Loucy (cell line): Measurements from ENCODE around the gene NEDD4L.

ENCODE experiments used
- H2AFZ ChIP-seq: fragments of 200-600 bp; sonication (generic); 2 replicates; pipeline ENCODE4 v1.6.0; 2016; ENCODE audit warnings: antibody characterized with exemption, mild to moderate bottlenecking, low read length, moderate library complexity
- H3F3A ChIP-seq: fragments of 200-600 bp; 2 replicates; pipeline ENCODE4 v1.6.0; 2016; ENCODE audit warnings: antibody characterized with exemption, low read depth, mild to moderate bottlenecking
- H3K27me3 ChIP-seq: fragments of 200-600 bp; sonication (generic); 2 replicates; pipeline ENCODE4 v1.6.1; 2014; ENCODE audit warnings: low read length, mild to moderate bottlenecking; ENCODE audit not compliant: insufficient read depth, poor library complexity, severe bottlenecking
- H3K36me3 ChIP-seq: fragments of 200-600 bp; sonication (generic); 2 replicates; pipeline ENCODE4 v1.6.1; 2016; ENCODE audit warnings: low read length; ENCODE audit not compliant: insufficient read depth
- H3K4me1 ChIP-seq: fragments of 200-600 bp; sonication (generic); 2 replicates; pipeline ENCODE4 v1.5.1; 2014; ENCODE audit warnings: low read length, mild to moderate bottlenecking; ENCODE audit not compliant: insufficient read depth, poor library complexity, severe bottlenecking
- H3K4me2 ChIP-seq: fragments of 200-600 bp; sonication (generic); 2 replicates; pipeline ENCODE4 v1.6.0; 2014; ENCODE audit warnings: antibody characterized with exemption, low read length, low read depth, mild to moderate bottlenecking; ENCODE audit not compliant: poor library complexity, severe bottlenecking
- H3K4me3 ChIP-seq: fragments of 200-600 bp; sonication (generic); 2 replicates; pipeline ENCODE4 v1.5.1; 2014; ENCODE audit warnings: low read length, mild to moderate bottlenecking, mixed read lengths; ENCODE audit not compliant: poor library complexity, severe bottlenecking
- H3K79me2 ChIP-seq: fragments of 200-600 bp; sonication (generic); 2 replicates; pipeline ENCODE4 v1.6.1; 2014; ENCODE audit warnings: low read length; ENCODE audit not compliant: insufficient read depth
- H3K9ac ChIP-seq: fragments of 200-600 bp; sonication (generic); 2 replicates; pipeline ENCODE4 v1.6.0; 2014; ENCODE audit warnings: mild to moderate bottlenecking, low read depth, low read length, moderate library complexity; ENCODE audit not compliant: poor library complexity, severe bottlenecking
- H3K9me2 ChIP-seq: fragments of 200-600 bp; sonication (generic); replicated peaks from 2 replicates; pipeline ENCODE4 v1.6.1; 2016; ENCODE audit warnings: low read depth, low read length, mixed read lengths
- H3K9me3 ChIP-seq: fragments of 200-600 bp; sonication (generic); 2 replicates; pipeline ENCODE4 v1.6.1; 2014; ENCODE audit warnings: mild to moderate bottlenecking, antibody characterized with exemption, low read length, low read depth; ENCODE audit not compliant: insufficient read depth
- H4K20me1 ChIP-seq: fragments of 200-600 bp; sonication (generic); 2 replicates; pipeline ENCODE4 v1.6.0; 2014; ENCODE audit warnings: antibody characterized with exemption, low read length, mild to moderate bottlenecking; ENCODE audit not compliant: insufficient read depth, poor library complexity, severe bottlenecking
- CTCF ChIP-seq: fragments of 200-600 bp; sonication (generic); conservative IDR thresholded peaks from 2 replicates; pipeline ENCODE4 v1.5.1; 2014; ENCODE audit warnings: mild to moderate bottlenecking, antibody characterized with exemption, low read length
- EZH2phosphoT487 ChIP-seq: fragments of 200-600 bp; IDR thresholded peaks from 2 replicates; pipeline ENCODE4 v1.6.1; 2018; ENCODE audit warnings: antibody characterized with exemption, mild to moderate bottlenecking, moderate library complexity, borderline replicate concordance

NEDD4L gene

GRCh38 chr18:58105206-58105887, 61.3 kb downstream of the NEDD4L start:
- Histone ChIP-seq H3K9ac (no peak overlapping the region), H3F3A (no peaks in the 10 kb centered on the region), H3K4me2 (no peak overlapping the region), H3K9me2 (no peaks in the 10 kb centered on the region), H4K20me1 (no peaks in the 10 kb centered on the region), H3K36me3 (no peaks in the 10 kb centered on the region), H3K27me3 (no peaks in the 10 kb centered on the region), H2AFZ (no peak overlapping the region), H3K4me1 (peaks cover 6% of the 10 kb centered on the region), H3K9me3 (no peaks in the 10 kb centered on the region), H3K4me3 (no peak overlapping the region), H3K79me2 (no peaks in the 10 kb centered on the region)
- TF ChIP-seq EZH2phosphoT487 (no peak), CTCF (no peak)

- no peaks in the 10 kb centered on the region for H3K79me2 ChIP-seq
- no peaks in the 10 kb centered on the region for H3K36me3 ChIP-seq
- H2AFZ ChIP-seq: no peak overlapping the region
Measured at GRCh38 chr18:58105888-58106260, 61.8 kb downstream of the NEDD4L start.

GRCh38 chr18:58106289-58107070, 62.5 kb downstream of the NEDD4L start:
- H3K4me2 ChIP-seq: no peak overlapping the region
- H3K79me2 ChIP-seq: no peaks in the 10 kb centered on the region
- peaks cover 6% of the 10 kb centered on the region for H3K4me1 ChIP-seq

More at GRCh38 chr18:58105888-58106260, 61.8 kb downstream of the NEDD4L start:
- H4K20me1 ChIP-seq: no peaks in the 10 kb centered on the region
- H3K4me1 ChIP-seq: peaks cover 6% of the 10 kb centered on the region
- TF ChIP-seq CTCF (no peak), EZH2phosphoT487 (no peak)
- H3K4me2 ChIP-seq: no peak overlapping the region
- no peaks in the 10 kb centered on the region for H3K9me2 ChIP-seq
- H3K27me3 ChIP-seq: no peaks in the 10 kb centered on the region
- H3K9me3 ChIP-seq: no peaks in the 10 kb centered on the region
- H3F3A ChIP-seq: no peaks in the 10 kb centered on the region
- H3K9ac ChIP-seq: no peak overlapping the region
- no peak overlapping the region for H3K4me3 ChIP-seq

More at GRCh38 chr18:58106289-58107070, 62.5 kb downstream of the NEDD4L start:
- H2AFZ ChIP-seq: no peak overlapping the region
- TF ChIP-seq EZH2phosphoT487 (no peak), CTCF (no peak)
- H3F3A ChIP-seq: no peaks in the 10 kb centered on the region
- no peak overlapping the region for H3K4me3 ChIP-seq
- H3K9me3 ChIP-seq: no peaks in the 10 kb centered on the region
- no peaks in the 10 kb centered on the region for H3K36me3 ChIP-seq
- no peaks in the 10 kb centered on the region for H3K9me2 ChIP-seq
- no peak overlapping the region for H3K9ac ChIP-seq
- H4K20me1 ChIP-seq: no peaks in the 10 kb centered on the region
- H3K27me3 ChIP-seq: no peaks in the 10 kb centered on the region
